ENCODE results near the gene FLOT1. TPM values are rescaled to one million over a fixed set of nuclear protein-coding genes. Genes with fewer than 3 reads are reported as not detected.

The FLOT1 gene
- total RNA-seq, 1 experiment from 2014 or later, result 110 TPM

DNA sequence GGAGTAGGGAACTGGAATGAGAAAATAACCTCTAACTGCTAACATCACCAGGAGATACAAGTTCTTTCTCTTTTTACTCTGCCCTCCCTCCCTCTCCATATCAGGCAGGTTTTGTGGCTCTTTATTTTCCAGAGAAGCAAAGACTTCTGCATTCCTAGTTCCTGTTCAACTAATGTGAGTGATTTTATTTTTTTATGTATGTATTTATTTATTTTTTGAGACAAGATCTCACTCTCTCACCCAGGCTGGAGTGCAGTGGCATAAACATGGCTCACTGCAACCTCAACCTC, 7.8 kb upstream of the FLOT1 start (continued):
- no peak for TF ChIP-seq ESRRA (CRISPR knock-in tag; IDR thresholded peaks at IDR 0.05; ENCODE audit: borderline replicate concordance)

DNA sequence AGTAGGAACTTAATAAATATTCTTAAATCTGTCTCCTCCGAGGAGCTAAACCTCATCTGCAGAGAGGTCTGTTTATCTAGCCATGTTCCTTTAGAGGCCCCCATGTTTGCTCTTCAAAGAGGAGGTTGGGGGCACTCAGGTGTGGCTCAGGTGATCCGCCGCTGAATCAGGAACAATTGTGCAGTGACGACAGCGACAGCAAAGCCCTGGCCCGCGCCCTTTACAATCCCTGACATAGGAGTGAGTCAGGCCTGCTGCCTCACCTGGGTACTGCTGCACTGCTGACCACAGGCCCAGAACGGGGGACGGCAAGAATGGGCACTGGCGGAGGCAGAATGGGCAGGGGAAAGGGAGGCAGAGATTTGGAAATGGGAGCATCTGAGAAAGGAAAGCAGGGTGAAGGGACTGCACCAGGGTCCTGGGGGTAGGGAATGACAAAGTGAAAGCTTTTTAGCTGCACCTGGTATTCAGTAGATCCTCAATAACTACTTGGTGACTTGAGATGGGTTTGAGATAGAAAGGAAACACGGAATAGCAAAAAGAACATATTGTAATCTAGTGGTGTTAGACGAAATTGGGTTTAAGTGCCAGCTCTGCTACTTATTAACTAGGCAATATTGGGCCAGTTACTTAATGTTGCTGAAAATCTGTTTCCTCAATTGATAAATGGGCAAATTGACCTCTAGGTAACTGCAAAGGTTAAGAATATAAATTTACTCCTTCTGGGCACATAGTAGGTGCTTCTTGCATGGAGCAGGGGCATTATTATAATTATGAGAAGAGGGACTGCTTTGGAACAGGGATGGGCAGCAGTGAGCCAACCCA, 7.3 kb upstream of the FLOT1 start:
- Mint-ChIP-seq H3K9me3 (no peaks in the 10 kb centered on the region), H3K27ac (no peak overlapping the region), H3K4me3 (no peak overlapping the region), H3K27me3 (ENCODE audit: low read depth) (peaks cover 2% of the 10 kb centered on the region; the same call in 1 of the 2 replicates), H3K4me1 (peaks cover 21% of the 10 kb centered on the region), H3K36me3 (no peaks in the 10 kb centered on the region)
- POLR2A ChIA-PET, result no interaction called here
- CTCF ChIA-PET, result interaction anchor here (0.7 to 1.5 kb wide), 4 partner anchors 14 to 337 kb away, joined by 3 to 4 read pairs (median 3); no protein-coding TSS in a partner anchor
- ATAC-seq (no peak), DNase-seq (ENCODE audit: low spot score) (no peak)
- no peak for TF ChIP-seq MXD4 (CRISPR knock-in tag; IDR thresholded peaks at IDR 0.05; ENCODE audit: borderline replicate concordance)
- no peak for TF ChIP-seq TP53 (CRISPR knock-in tag; IDR thresholded peaks at IDR 0.05)
- TF ChIP-seq ZNF219 (CRISPR knock-in tag; IDR thresholded peaks at IDR 0.05; ENCODE audit: borderline replicate concordance), result no peak
- TF ChIP-seq TCF7 (CRISPR knock-in tag; IDR thresholded peaks at IDR 0.05; ENCODE audit: low read depth), result no peak
- TF ChIP-seq, protein P1, sequence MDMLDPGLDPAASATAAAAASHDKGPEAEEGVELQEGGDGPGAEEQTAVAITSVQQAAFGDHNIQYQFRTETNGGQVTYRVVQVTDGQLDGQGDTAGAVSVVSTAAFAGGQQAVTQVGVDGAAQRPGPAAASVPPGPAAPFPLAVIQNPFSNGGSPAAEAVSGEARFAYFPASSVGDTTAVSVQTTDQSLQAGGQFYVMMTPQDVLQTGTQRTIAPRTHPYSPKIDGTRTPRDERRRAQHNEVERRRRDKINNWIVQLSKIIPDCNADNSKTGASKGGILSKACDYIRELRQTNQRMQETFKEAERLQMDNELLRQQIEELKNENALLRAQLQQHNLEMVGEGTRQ (CRISPR knock-in tag; IDR thresholded peaks at IDR 0.05), result no peak
- TF ChIP-seq, protein P2, sequence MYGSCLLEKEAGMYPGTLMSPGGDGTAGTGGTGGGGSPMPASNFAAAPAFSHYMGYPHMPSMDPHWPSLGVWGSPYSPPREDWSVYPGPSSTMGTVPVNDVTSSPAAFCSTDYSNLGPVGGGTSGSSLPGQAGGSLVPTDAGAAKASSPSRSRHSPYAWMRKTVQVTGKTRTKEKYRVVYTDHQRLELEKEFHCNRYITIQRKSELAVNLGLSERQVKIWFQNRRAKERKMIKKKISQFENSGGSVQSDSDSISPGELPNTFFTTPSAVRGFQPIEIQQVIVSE (CRISPR knock-in tag; IDR thresholded peaks at IDR 0.05; ENCODE audit: borderline replicate concordance), result no peak
- TF ChIP-seq NFATC4 (CRISPR knock-in tag; IDR thresholded peaks at IDR 0.05), result no peak
- TF ChIP-seq, protein P3, sequence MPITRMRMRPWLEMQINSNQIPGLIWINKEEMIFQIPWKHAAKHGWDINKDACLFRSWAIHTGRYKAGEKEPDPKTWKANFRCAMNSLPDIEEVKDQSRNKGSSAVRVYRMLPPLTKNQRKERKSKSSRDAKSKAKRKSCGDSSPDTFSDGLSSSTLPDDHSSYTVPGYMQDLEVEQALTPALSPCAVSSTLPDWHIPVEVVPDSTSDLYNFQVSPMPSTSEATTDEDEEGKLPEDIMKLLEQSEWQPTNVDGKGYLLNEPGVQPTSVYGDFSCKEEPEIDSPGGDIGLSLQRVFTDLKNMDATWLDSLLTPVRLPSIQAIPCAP (CRISPR knock-in tag; IDR thresholded peaks at IDR 0.05), result no peak

DNA sequence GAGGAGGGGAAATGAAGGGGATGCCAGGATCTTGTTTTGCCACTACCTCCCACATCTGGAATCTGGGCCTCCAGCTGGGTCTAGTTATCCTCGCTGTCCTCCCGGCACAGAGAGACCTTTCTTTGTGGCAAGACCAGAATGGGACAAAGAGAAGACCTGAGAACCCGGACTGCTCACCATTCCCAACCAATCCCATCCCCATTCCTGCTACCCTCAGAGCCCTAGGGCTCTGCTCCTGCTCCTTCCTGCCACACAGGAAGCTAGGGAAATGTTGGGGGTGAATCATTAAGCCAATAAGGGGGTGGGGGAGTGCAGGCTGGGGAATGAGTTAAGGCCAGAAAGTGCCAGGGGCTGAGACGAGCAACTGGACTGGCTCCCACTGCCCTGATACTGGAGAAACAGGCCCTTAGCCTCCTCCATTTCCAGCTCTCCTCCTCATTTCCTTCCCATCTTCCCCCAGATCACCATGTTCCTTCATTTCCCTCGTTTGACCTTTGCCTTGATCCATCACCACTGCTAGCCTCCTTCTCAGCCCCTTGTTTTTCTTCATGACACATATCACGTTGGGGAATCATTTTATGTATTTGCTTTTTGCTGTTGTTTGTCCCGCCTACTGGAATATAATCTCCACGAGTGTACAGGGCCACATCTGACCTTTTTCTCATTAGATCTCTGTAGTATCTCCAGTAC, 6.5 kb upstream of the FLOT1 start:
- POLR2A ChIA-PET, result no interaction called here
- Mint-ChIP-seq H3K4me1 (peaks cover 21% of the 10 kb centered on the region), H3K9me3 (no peaks in the 10 kb centered on the region), H3K27ac (no peak overlapping the region), H3K4me3 (no peak overlapping the region), H3K36me3 (no peaks in the 10 kb centered on the region), H3K27me3 (ENCODE audit: low read depth) (peaks cover 2% of the 10 kb centered on the region; the same call in 1 of the 2 replicates)
- no peak for DNase-seq (ENCODE audit: low spot score)
- ATAC-seq, result no peak
- CTCF ChIA-PET, result interaction anchor here (0.7 to 1.5 kb wide), 4 partner anchors 15 to 338 kb away, joined by 3 to 4 read pairs (median 3); no protein-coding TSS in a partner anchor
- TF ChIP-seq HMGA2 (CRISPR knock-in tag; IDR thresholded peaks at IDR 0.05) (no peak), NR3C1 (CRISPR knock-in tag; conservative IDR thresholded peaks at IDR 0.05; ENCODE audit: low read depth) (no peak), ZNF416 (CRISPR knock-in tag; IDR thresholded peaks at IDR 0.05) (no peak), TEAD1 (CRISPR knock-in tag; IDR thresholded peaks at IDR 0.05) (no peak), SOX15 (CRISPR knock-in tag; IDR thresholded peaks at IDR 0.05) (no peak)
- TF ChIP-seq, protein P4, sequence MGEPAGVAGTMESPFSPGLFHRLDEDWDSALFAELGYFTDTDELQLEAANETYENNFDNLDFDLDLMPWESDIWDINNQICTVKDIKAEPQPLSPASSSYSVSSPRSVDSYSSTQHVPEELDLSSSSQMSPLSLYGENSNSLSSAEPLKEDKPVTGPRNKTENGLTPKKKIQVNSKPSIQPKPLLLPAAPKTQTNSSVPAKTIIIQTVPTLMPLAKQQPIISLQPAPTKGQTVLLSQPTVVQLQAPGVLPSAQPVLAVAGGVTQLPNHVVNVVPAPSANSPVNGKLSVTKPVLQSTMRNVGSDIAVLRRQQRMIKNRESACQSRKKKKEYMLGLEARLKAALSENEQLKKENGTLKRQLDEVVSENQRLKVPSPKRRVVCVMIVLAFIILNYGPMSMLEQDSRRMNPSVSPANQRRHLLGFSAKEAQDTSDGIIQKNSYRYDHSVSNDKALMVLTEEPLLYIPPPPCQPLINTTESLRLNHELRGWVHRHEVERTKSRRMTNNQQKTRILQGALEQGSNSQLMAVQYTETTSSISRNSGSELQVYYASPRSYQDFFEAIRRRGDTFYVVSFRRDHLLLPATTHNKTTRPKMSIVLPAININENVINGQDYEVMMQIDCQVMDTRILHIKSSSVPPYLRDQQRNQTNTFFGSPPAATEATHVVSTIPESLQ (CRISPR knock-in tag; IDR thresholded peaks at IDR 0.05), result no peak
- TF ChIP-seq, protein P5, sequence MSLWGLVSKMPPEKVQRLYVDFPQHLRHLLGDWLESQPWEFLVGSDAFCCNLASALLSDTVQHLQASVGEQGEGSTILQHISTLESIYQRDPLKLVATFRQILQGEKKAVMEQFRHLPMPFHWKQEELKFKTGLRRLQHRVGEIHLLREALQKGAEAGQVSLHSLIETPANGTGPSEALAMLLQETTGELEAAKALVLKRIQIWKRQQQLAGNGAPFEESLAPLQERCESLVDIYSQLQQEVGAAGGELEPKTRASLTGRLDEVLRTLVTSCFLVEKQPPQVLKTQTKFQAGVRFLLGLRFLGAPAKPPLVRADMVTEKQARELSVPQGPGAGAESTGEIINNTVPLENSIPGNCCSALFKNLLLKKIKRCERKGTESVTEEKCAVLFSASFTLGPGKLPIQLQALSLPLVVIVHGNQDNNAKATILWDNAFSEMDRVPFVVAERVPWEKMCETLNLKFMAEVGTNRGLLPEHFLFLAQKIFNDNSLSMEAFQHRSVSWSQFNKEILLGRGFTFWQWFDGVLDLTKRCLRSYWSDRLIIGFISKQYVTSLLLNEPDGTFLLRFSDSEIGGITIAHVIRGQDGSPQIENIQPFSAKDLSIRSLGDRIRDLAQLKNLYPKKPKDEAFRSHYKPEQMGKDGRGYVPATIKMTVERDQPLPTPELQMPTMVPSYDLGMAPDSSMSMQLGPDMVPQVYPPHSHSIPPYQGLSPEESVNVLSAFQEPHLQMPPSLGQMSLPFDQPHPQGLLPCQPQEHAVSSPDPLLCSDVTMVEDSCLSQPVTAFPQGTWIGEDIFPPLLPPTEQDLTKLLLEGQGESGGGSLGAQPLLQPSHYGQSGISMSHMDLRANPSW (CRISPR knock-in tag; conservative IDR thresholded peaks at IDR 0.05; ENCODE audit: low read depth), result no peak

Data from WTC11 (cell line).